ENCODE data around the gene IPPK. TPM values are rescaled to one million over a fixed set of nuclear protein-coding genes. Genes with fewer than 3 reads are reported as not detected.

The IPPK gene
- total RNA-seq, 2 experiments from 2014 or later = 10.8 to 11.0 TPM

GRCh38 chr9:92641092-92641809 lies 28.7 kb downstream of the IPPK start:
- no peak for DNase-seq
- H3K27ac Mint-ChIP-seq = no peak overlapping the region
- H3K27me3 Mint-ChIP-seq = no peaks in the 10 kb centered on the region
- ChIA-PET POLR2A (no interaction called here), CTCF (no interaction called here)
- H3K4me3 Mint-ChIP-seq = no peak overlapping the region
- H3K9me3 Mint-ChIP-seq = peaks cover 8% of the 10 kb centered on the region
- no peaks in the 10 kb centered on the region for H3K4me1 Mint-ChIP-seq (ENCODE audit: low read depth)
- intact Hi-C loops (cut with micrococcal nuclease) = no loop called here
- H3K36me3 Mint-ChIP-seq = peaks cover 44% of the 10 kb centered on the region

GRCh38 chr9:92640398-92641091 lies 29.4 kb downstream of the IPPK start:
- intact Hi-C loops (cut with micrococcal nuclease) = no loop called here
- Mint-ChIP-seq H3K27me3 (no peaks in the 10 kb centered on the region), H3K27ac (no peak overlapping the region), H3K9me3 (peaks cover 2% of the 10 kb centered on the region), H3K4me3 (no peak overlapping the region), H3K4me1 (ENCODE audit: low read depth) (no peaks in the 10 kb centered on the region), H3K36me3 (peaks cover 37% of the 10 kb centered on the region)
- no peak for DNase-seq
- ChIA-PET CTCF (no interaction called here), POLR2A (no interaction called here)

- no peak for DNase-seq
- CTCF ChIA-PET = no interaction called here
- Mint-ChIP-seq H3K36me3 (peaks cover 33% of the 10 kb centered on the region), H3K4me1 (ENCODE audit: low read depth) (no peaks in the 10 kb centered on the region), H3K9me3 (no peaks in the 10 kb centered on the region), H3K27ac (no peak overlapping the region), H3K27me3 (no peaks in the 10 kb centered on the region), H3K4me3 (no peak overlapping the region)
- POLR2A ChIA-PET = no interaction called here
- intact Hi-C loops (cut with micrococcal nuclease) = no loop called here
These were observed 30.1 kb downstream of the IPPK start for GRCh38 chr9:92639791-92640271.

GRCh38 chr9:92639124-92639523 lies 30.8 kb downstream of the IPPK start:
- Mint-ChIP-seq H3K4me1 (ENCODE audit: low read depth) (no peaks in the 10 kb centered on the region), H3K9me3 (no peaks in the 10 kb centered on the region), H3K27ac (no peak overlapping the region), H3K27me3 (no peaks in the 10 kb centered on the region), H3K36me3 (peaks cover 33% of the 10 kb centered on the region), H3K4me3 (no peak overlapping the region)
- DNase-seq = peak; percentile 7
- intact Hi-C loops (cut with micrococcal nuclease) = no loop called here
- ChIA-PET POLR2A (no interaction called here), CTCF (no interaction called here)

GRCh38 chr9:92638621-92639101 lies 31.3 kb downstream of the IPPK start:
- peaks cover 30% of the 10 kb centered on the region for H3K36me3 Mint-ChIP-seq
- ChIA-PET POLR2A (no interaction called here), CTCF (no interaction called here)
- H3K4me1 Mint-ChIP-seq (ENCODE audit: low read depth) = no peaks in the 10 kb centered on the region
- intact Hi-C loops (cut with micrococcal nuclease) = no loop called here
- no peaks in the 10 kb centered on the region for H3K9me3 Mint-ChIP-seq
- no peaks in the 10 kb centered on the region for H3K27me3 Mint-ChIP-seq
- H3K27ac Mint-ChIP-seq = no peak overlapping the region
- peak; percentile 2 for DNase-seq
- H3K4me3 Mint-ChIP-seq = no peak overlapping the region

- Mint-ChIP-seq H3K9me3 (no peaks in the 10 kb centered on the region), H3K4me3 (no peak overlapping the region), H3K36me3 (peaks cover 28% of the 10 kb centered on the region), H3K27ac (no peak overlapping the region), H3K27me3 (no peaks in the 10 kb centered on the region), H3K4me1 (ENCODE audit: low read depth) (no peaks in the 10 kb centered on the region)
- intact Hi-C loops (cut with micrococcal nuclease) = no loop called here
- CTCF ChIA-PET = no interaction called here
- peak; percentile 4 for DNase-seq
- POLR2A ChIA-PET = no interaction called here
These were observed 31.9 kb downstream of the IPPK start for GRCh38 chr9:92637886-92638620.

GRCh38 chr9:92637326-92637725 lies 32.6 kb downstream of the IPPK start:
- peak; percentile 6 for DNase-seq
- Mint-ChIP-seq H3K4me1 (ENCODE audit: low read depth) (no peaks in the 10 kb centered on the region), H3K27me3 (no peaks in the 10 kb centered on the region), H3K9me3 (no peaks in the 10 kb centered on the region), H3K4me3 (no peak overlapping the region), H3K36me3 (peaks cover 24% of the 10 kb centered on the region), H3K27ac (no peak overlapping the region)
- ChIA-PET CTCF (no interaction called here), POLR2A (no interaction called here)
- intact Hi-C loops (cut with micrococcal nuclease) = no loop called here

- CTCF ChIA-PET = interaction anchor here (1.3 kb wide), 1 partner anchor 496 kb away, joined by 5 read pairs; no protein-coding TSS in a partner anchor
- Mint-ChIP-seq H3K9me3 (no peaks in the 10 kb centered on the region), H3K27ac (no peak overlapping the region), H3K4me3 (no peak overlapping the region), H3K27me3 (no peaks in the 10 kb centered on the region), H3K4me1 (ENCODE audit: low read depth) (peaks cover 5% of the 10 kb centered on the region), H3K36me3 (peaks cover 27% of the 10 kb centered on the region)
- peak; percentile 6 for DNase-seq
- intact Hi-C loops (cut with micrococcal nuclease) = no loop called here
- POLR2A ChIA-PET = no interaction called here
These were observed 33.3 kb downstream of the IPPK start for GRCh38 chr9:92636627-92637026.

- no peaks in the 10 kb centered on the region for H3K9me3 Mint-ChIP-seq
- H3K4me1 Mint-ChIP-seq (ENCODE audit: low read depth) = peaks cover 7% of the 10 kb centered on the region
- H3K27me3 Mint-ChIP-seq = no peaks in the 10 kb centered on the region
- no peak for DNase-seq
- no peak overlapping the region for H3K27ac Mint-ChIP-seq
- CTCF ChIA-PET = interaction anchor here (0.7 to 1.3 kb wide), 3 partner anchors 29 to 496 kb away, joined by 3 to 5 read pairs (median 3); no protein-coding TSS in a partner anchor
- H3K36me3 Mint-ChIP-seq = peaks cover 22% of the 10 kb centered on the region
- intact Hi-C loops (cut with micrococcal nuclease) = loop anchor here (2.0 kb wide), 1 partner anchor 311 kb away; the partner anchor contains the start of genes CENPP and NOL8
- POLR2A ChIA-PET = no interaction called here
- H3K4me3 Mint-ChIP-seq = no peak overlapping the region
These were observed 34.2 kb downstream of the IPPK start for GRCh38 chr9:92635760-92636159.

GRCh38 chr9:92634712-92635605 lies 35.0 kb downstream of the IPPK start:
- ChIA-PET CTCF (interaction anchor here (0.6 to 5.0 kb wide), 7 partner anchors 18 to 1006 kb away, joined by 3 to 33 read pairs (median 4); partner anchors contain the start of genes CENPP and NOL8), POLR2A (no interaction called here)
- no peaks in the 10 kb centered on the region for H3K27me3 Mint-ChIP-seq
- no peak overlapping the region for H3K27ac Mint-ChIP-seq
- peak; percentile 76 for DNase-seq
- peaks cover 24% of the 10 kb centered on the region for H3K36me3 Mint-ChIP-seq
- peaks cover 7% of the 10 kb centered on the region for H3K4me1 Mint-ChIP-seq (ENCODE audit: low read depth)
- intact Hi-C loops (cut with micrococcal nuclease) = loop anchor here (2.0 to 5.0 kb wide), 2 partner anchors 310 to 498 kb away; partner anchors contain the start of genes CENPP and NOL8
- no peaks in the 10 kb centered on the region for H3K9me3 Mint-ChIP-seq
- no peak overlapping the region for H3K4me3 Mint-ChIP-seq

GRCh38 chr9:92633614-92634278 lies 36.2 kb downstream of the IPPK start:
- Mint-ChIP-seq H3K27ac (no peak overlapping the region), H3K36me3 (peaks cover 27% of the 10 kb centered on the region), H3K27me3 (no peaks in the 10 kb centered on the region), H3K4me1 (ENCODE audit: low read depth) (peaks cover 7% of the 10 kb centered on the region), H3K4me3 (no peak overlapping the region), H3K9me3 (no peaks in the 10 kb centered on the region)
- ChIA-PET POLR2A (no interaction called here), CTCF (interaction anchor here (0.6 to 5.0 kb wide), 5 partner anchors 17 to 1007 kb away, joined by 3 to 33 read pairs (median 4); partner anchors contain the start of genes CENPP and NOL8)
- DNase-seq = peak; percentile 3
- intact Hi-C loops (cut with micrococcal nuclease) = loop anchor here (2.0 to 5.0 kb wide), 2 partner anchors 309 to 496 kb away; partner anchors contain the start of genes CENPP and NOL8
